ENCODE measurements around the gene TMEM60.
A peak's percentile ranks its signal among the peaks of the same experiment; 100 is the strongest.

Gene TMEM60

GRCh38 chr7:77770316-77770715, 27.9 kb downstream of the TMEM60 start:
- no peak for DNase-seq (ENCODE audit: low read depth)

- no peak for DNase-seq (ENCODE audit: low read depth)
These were observed 31.2 kb downstream of the TMEM60 start for GRCh38 chr7:77766801-77767605.

GRCh38 chr7:77765906-77766800, 32.1 kb downstream of the TMEM60 start:
- no peak for DNase-seq (ENCODE audit: low read depth)

GRCh38 chr7:77765481-77765880, 32.8 kb downstream of the TMEM60 start:
- no peak for DNase-seq (ENCODE audit: low read depth)

GRCh38 chr7:77760809-77761453, 37.3 kb downstream of the TMEM60 start:
- no peak for DNase-seq (ENCODE audit: low read depth)

GRCh38 chr7:77759294-77759889, 38.8 kb downstream of the TMEM60 start:
- DNase-seq (ENCODE audit: low read depth), result peak; percentile 60

GRCh38 chr7:77757589-77757988, 40.6 kb downstream of the TMEM60 start:
- no peak for DNase-seq (ENCODE audit: low read depth)

GRCh38 chr7:77753173-77753572, 45.1 kb downstream of the TMEM60 start:
- no peak for DNase-seq (ENCODE audit: low read depth)

- no peak for DNase-seq (ENCODE audit: low read depth)
These were observed 46.2 kb downstream of the TMEM60 start for GRCh38 chr7:77752016-77752415.

- no peak for DNase-seq (ENCODE audit: low read depth)
These were observed 50.5 kb downstream of the TMEM60 start for GRCh38 chr7:77747718-77748117.

- DNase-seq (ENCODE audit: low read depth), result no peak
These were observed 51.1 kb downstream of the TMEM60 start for GRCh38 chr7:77747178-77747577.

GRCh38 chr7:77746824-77747165, 51.4 kb downstream of the TMEM60 start:
- no peak for DNase-seq (ENCODE audit: low read depth)

GRCh38 chr7:77746164-77746823, 51.9 kb downstream of the TMEM60 start:
- no peak for DNase-seq (ENCODE audit: low read depth)

- no peak for DNase-seq (ENCODE audit: low read depth)
These were observed 52.5 kb downstream of the TMEM60 start for GRCh38 chr7:77745746-77746145.
